H1 (cell line): ENCODE results near the gene TRABD2B. TPM values are rescaled to one million over a fixed set of nuclear protein-coding genes. Genes with fewer than 3 reads are reported as not detected.

Experiments
- CBX8 ChIP-seq: fragments of 300-800, 300-1000 bp; sonication (generic); IDR thresholded peaks from 2 replicates; pipeline ENCODE4 v1.7.1; 2016; ENCODE audit warnings: low read depth, low read length, borderline replicate concordance
- CHD1 ChIP-seq: IDR thresholded peaks from 2 replicates; pipeline ENCODE4 v1.6.1; 2012; ENCODE audit warnings: low read depth, low read length, improper control_type of control experiment
- CHD7 ChIP-seq: fragments of 300-600 bp; sonication (generic); IDR thresholded peaks from 2 replicates; pipeline ENCODE4 v1.7.1; 2012; ENCODE audit warnings: low read length, moderate library complexity, mild to moderate bottlenecking, inconsistent platforms; ENCODE audit not compliant: insufficient replicate concordance
- CREB1 ChIP-seq: IDR thresholded peaks from 2 replicates; pipeline ENCODE4 v1.6.1; 2012; ENCODE audit warnings: inconsistent platforms
- FOSL1 ChIP-seq: IDR thresholded peaks from 2 replicates; pipeline ENCODE4 v1.6.1; 2011; ENCODE audit warnings: mild to moderate bottlenecking, low read depth, low read length, moderate library complexity; ENCODE audit not compliant: insufficient read depth
- GTF2F1 ChIP-seq: IDR thresholded peaks from 2 replicates; pipeline ENCODE4 v1.6.1; 2012; ENCODE audit warnings: low read depth, low read length, improper control_type of control experiment, borderline replicate concordance
- MAX ChIP-seq: IDR thresholded peaks from 2 replicates; pipeline ENCODE4 v1.6.1; 2012; ENCODE audit warnings: inconsistent platforms
- NANOG ChIP-seq: IDR thresholded peaks from 2 replicates; pipeline ENCODE4 v1.6.1; 2011; ENCODE audit warnings: low read length, low read depth, mild to moderate bottlenecking, inconsistent platforms; ENCODE audit not compliant: insufficient read depth, poor library complexity, severe bottlenecking
- POLR2A ChIP-seq, 2 experiments: IDR thresholded peaks; 1 replicate in 1 of 2; 2 replicates in 1 of 2; pipeline ENCODE4 v1.6.1; 2011; ENCODE audit warnings: low read depth in 2 of 2, low read length in 2 of 2, mild to moderate bottlenecking in 2 of 2; ENCODE audit errors: control extremely low read depth in 1 of 2
- RNF2 ChIP-seq: fragments of 200-900, 300-1000 bp; sonication (generic); IDR thresholded peaks from 2 replicates; pipeline ENCODE4 v1.7.1; 2016; ENCODE audit warnings: borderline replicate concordance, low read depth, mild to moderate bottlenecking, antibody characterized with exemption, low read length; ENCODE audit not compliant: poor library complexity, severe bottlenecking; ENCODE audit errors: missing control alignments
- TEAD4 ChIP-seq: IDR thresholded peaks from 2 replicates; pipeline ENCODE4 v1.6.1; 2012; ENCODE audit warnings: low read depth, low read length, inconsistent platforms, mixed read lengths
- polyA plus RNA-seq, 7 experiments: library from polyadenylated mRNA; depleted of rRNA in 3 of 7; stranded (reverse) in 5 of 7; unstranded in 2 of 7; fragments of >200 nt in 5 of 7; fragments of 200-250 nt in 2 of 7; gene quantifications; 1 replicate in 5 of 7; 2 replicates in 1 of 7; 4 replicates in 1 of 7; pipeline versions ENCODE4 v1.2.1 to v1.2.3, GENCODE V29; 2011 to 2013; ENCODE audit warnings: missing spikeins in 2 of 7, mixed read lengths in 2 of 7
- total RNA-seq: library from RNA; stranded (reverse); fragmentation: NEBNext Ultra II Directional; extraction: Animal tissue kit (Norgen Biotek cat#: 25700); gene quantifications from 2 replicates; pipeline ENCODE4 v1.2.1, GENCODE V29; 2021

The TRABD2B gene
- total and polyA plus RNA-seq, 2 of the 8 experiments (the other 6 are each of a cell fraction or from before 2014, with no cell fraction given) = 0.95 to 3.4 TPM

DNA sequence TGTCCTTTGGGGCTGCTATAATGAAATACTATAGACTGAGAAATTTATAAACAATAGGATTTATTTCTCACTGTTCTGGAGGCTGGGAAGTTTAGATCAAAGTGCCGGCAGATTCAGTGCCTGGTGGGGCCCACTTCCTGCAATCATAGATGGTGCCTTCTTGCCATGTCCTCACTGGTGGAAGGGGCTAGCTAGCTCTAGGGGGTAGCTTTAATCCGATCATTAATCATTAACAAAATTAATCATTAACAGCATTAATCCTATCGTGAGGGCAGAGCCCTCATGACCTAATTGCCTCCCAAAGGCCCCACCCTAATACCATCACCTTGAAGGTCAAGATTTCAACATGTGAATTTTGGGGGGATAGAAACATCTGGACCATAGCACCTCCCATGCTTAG lies 124.3 kb downstream of the TRABD2B start (continued):
- no peak for TF ChIP-seq CHD7
- TF ChIP-seq CBX8 = no peak
- no peak for TF ChIP-seq CREB1
- no peak for TF ChIP-seq POLR2A (IDR thresholded peaks at IDR 0.05; ENCODE audit: control extremely low read depth in 1 of 2, low read depth in 2 of 2, low read length in 2 of 2)
- TF ChIP-seq MAX = no peak
- TF ChIP-seq GTF2F1 = no peak
- TF ChIP-seq CHD1 = no peak
- TF ChIP-seq FOSL1 = no peak
- no peak for TF ChIP-seq RNF2
- TF ChIP-seq NANOG = no peak
- no peak for TF ChIP-seq TEAD4
